ENCODE measurements around the gene PAFAH1B1. TPM values are rescaled to one million over a fixed set of nuclear protein-coding genes. Genes with fewer than 3 reads are reported as not detected.

Gene PAFAH1B1
- total and polyA plus RNA-seq, 2 donors (not counting 3 experiments of a cell fraction or from before 2014, with no cell fraction given) = 46.5 to 158 TPM

DNA sequence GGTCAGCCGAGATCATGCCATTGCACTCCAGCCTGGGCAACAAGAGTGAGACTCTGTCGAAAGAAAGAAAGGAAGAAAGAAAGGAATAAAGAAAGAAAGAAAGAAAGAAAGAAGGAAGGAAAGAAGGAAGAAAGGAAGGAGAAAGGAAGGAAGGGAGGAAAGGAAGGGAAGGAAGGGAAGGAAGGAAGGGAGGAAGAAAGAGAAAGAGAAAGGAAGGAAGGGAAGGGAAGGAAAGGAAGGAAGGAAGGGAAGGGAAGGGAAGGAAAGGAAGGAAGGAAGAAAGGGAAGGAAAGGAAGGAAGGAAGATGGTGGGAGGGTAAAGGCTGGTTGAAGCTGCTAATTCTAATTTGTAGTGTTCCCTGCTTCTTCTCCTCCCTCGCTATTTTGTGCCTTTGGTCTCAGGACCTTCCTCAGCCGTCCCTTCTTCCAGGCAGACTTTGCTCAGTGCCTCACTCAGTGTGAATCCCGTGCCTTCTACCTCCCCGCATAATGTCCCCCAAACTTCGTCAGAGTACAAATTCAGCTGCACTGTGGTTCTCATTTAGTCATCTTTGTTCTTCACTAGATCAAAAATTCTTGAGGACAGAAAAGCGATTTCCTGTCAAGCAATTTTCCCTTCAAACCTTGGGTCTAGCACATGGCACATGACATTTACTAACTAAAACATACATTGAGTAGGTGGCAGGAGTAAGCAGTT is 31.1 kb upstream of the PAFAH1B1 start:
- Histone ChIP-seq H2AFZ (ENCODE audit: low read depth, low read length) (no peak overlapping the region), H3K9me3 (replicated peaks; ENCODE audit: control insufficient read depth, insufficient read depth, low read length) (no peaks in the 10 kb centered on the region), H3K4me2 (ENCODE audit: insufficient read depth, low read length) (no peak overlapping the region), H3K79me2 (ENCODE audit: control insufficient read depth, insufficient read depth, low read length) (no peaks in the 10 kb centered on the region), H3K9ac (replicated peaks; ENCODE audit: extremely low read depth, insufficient read depth, low read length) (no peak overlapping the region), H3K4me1 (ENCODE audit: control insufficient read depth, extremely low read depth, insufficient read depth, low read length) (no peaks in the 10 kb centered on the region), H3K36me3 (ENCODE audit: control insufficient read depth in 2 of 2, extremely low read depth in 1 of 2, insufficient read depth in 2 of 2, low read length in 2 of 2) (no peaks in the 10 kb centered on the region), H3K4me3 (replicated peaks in 1 of 3; ENCODE audit: insufficient read depth in 1 of 3, low read depth in 1 of 3, low read length in 3 of 3) (no peak overlapping the region), H3K9me1 (replicated peaks; ENCODE audit: control insufficient read depth, extremely low read depth, insufficient read depth, low read length) (no peaks in the 10 kb centered on the region), H4K20me1 (replicated peaks; ENCODE audit: control insufficient read depth, extremely low read depth, insufficient read depth, low read length) (no peaks in the 10 kb centered on the region), H3K27me3 (ENCODE audit: control insufficient read depth in 2 of 2, insufficient read depth in 2 of 2, low read length in 2 of 2) (no peaks in the 10 kb centered on the region), H3K27ac (ENCODE audit: insufficient read depth, low read depth, low read length) (no peak overlapping the region)
- DNase-seq (ENCODE audit: low read depth, low spot score) (no peak), FAIRE-seq (no peak)
- dilution Hi-C loops (cut with MboI; ENCODE audit: extremely low pct_ligation_motif_present, low sequenced_read_pairs) (no loop called here), intact Hi-C loops (cut with micrococcal nuclease) (no loop called here)
- BruUV-seq (replicated peaks) = no TSS peak
- ChIA-PET POLR2A (no interaction called here), CTCF (no interaction called here)
- no peak for TF ChIP-seq GATA2 (IDR thresholded peaks at IDR 0.05; ENCODE audit: insufficient read depth, insufficient read length, low read depth, low read length)
- TF ChIP-seq POLR2A (IDR thresholded peaks at IDR 0.05; ENCODE audit: low read depth, low read length) = no peak
- TF ChIP-seq JUN (IDR thresholded peaks at IDR 0.05; ENCODE audit: borderline replicate concordance, insufficient read depth, insufficient read length, low read depth) = no peak
- TF ChIP-seq POLR2AphosphoS5 (IDR thresholded peaks at IDR 0.05; ENCODE audit: insufficient read depth, low read depth, low read length) = no peak

DNA sequence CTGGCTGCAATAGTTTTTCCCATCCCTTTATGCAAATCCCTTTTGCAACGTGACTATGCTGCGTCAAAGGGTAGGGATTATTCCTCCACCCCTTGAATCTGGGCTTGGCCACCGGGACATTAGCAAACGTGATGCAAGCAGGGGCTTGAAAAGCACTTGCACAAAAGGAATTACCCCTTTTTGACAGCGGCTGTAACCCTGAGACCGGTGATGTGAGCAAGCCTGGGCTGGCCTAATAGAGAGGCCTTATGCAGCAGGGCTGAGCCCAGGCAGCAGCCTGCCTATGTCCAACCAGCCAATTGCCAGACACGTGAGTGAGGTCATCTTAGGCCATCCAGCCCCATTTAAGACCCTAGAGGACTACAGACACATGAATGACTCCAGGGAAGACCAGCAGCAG is 30.4 kb upstream of the PAFAH1B1 start:
- Histone ChIP-seq H3K9me3 (replicated peaks; ENCODE audit: control insufficient read depth, insufficient read depth, low read length) (no peaks in the 10 kb centered on the region), H3K9ac (replicated peaks; ENCODE audit: extremely low read depth, insufficient read depth, low read length) (no peak overlapping the region), H3K4me3 (replicated peaks in 1 of 3; ENCODE audit: insufficient read depth in 1 of 3, low read depth in 1 of 3, low read length in 3 of 3) (no peak overlapping the region), H3K36me3 (ENCODE audit: control insufficient read depth in 2 of 2, extremely low read depth in 1 of 2, insufficient read depth in 2 of 2, low read length in 2 of 2) (no peaks in the 10 kb centered on the region), H3K27ac (ENCODE audit: insufficient read depth, low read depth, low read length) (no peak overlapping the region), H3K9me1 (replicated peaks; ENCODE audit: control insufficient read depth, extremely low read depth, insufficient read depth, low read length) (no peaks in the 10 kb centered on the region), H3K4me2 (ENCODE audit: insufficient read depth, low read length) (no peak overlapping the region), H2AFZ (ENCODE audit: low read depth, low read length) (no peak overlapping the region), H3K4me1 (ENCODE audit: control insufficient read depth, extremely low read depth, insufficient read depth, low read length) (no peaks in the 10 kb centered on the region), H3K27me3 (ENCODE audit: control insufficient read depth in 2 of 2, insufficient read depth in 2 of 2, low read length in 2 of 2) (no peaks in the 10 kb centered on the region), H3K79me2 (ENCODE audit: control insufficient read depth, insufficient read depth, low read length) (no peaks in the 10 kb centered on the region), H4K20me1 (replicated peaks; ENCODE audit: control insufficient read depth, extremely low read depth, insufficient read depth, low read length) (no peaks in the 10 kb centered on the region)
- no peak for DNase-seq (ENCODE audit: low read depth, low spot score)
- dilution Hi-C loops (cut with MboI; ENCODE audit: extremely low pct_ligation_motif_present, low sequenced_read_pairs) (no loop called here), intact Hi-C loops (cut with micrococcal nuclease) (no loop called here)
- TF ChIP-seq EZH2 (IDR thresholded peaks at IDR 0.05; ENCODE audit: borderline replicate concordance, low read depth, low read length, severe bottlenecking) (no peak), JUN (IDR thresholded peaks at IDR 0.05; ENCODE audit: borderline replicate concordance, insufficient read depth, insufficient read length, low read depth) (no peak), FOS (IDR thresholded peaks at IDR 0.05; ENCODE audit: borderline replicate concordance, insufficient read depth, low read length) (no peak), POLR2AphosphoS5 (IDR thresholded peaks at IDR 0.05; ENCODE audit: insufficient read depth, low read depth, low read length) (no peak)
- TF ChIP-seq, protein P1, sequence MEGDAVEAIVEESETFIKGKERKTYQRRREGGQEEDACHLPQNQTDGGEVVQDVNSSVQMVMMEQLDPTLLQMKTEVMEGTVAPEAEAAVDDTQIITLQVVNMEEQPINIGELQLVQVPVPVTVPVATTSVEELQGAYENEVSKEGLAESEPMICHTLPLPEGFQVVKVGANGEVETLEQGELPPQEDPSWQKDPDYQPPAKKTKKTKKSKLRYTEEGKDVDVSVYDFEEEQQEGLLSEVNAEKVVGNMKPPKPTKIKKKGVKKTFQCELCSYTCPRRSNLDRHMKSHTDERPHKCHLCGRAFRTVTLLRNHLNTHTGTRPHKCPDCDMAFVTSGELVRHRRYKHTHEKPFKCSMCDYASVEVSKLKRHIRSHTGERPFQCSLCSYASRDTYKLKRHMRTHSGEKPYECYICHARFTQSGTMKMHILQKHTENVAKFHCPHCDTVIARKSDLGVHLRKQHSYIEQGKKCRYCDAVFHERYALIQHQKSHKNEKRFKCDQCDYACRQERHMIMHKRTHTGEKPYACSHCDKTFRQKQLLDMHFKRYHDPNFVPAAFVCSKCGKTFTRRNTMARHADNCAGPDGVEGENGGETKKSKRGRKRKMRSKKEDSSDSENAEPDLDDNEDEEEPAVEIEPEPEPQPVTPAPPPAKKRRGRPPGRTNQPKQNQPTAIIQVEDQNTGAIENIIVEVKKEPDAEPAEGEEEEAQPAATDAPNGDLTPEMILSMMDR (IDR thresholded peaks at IDR 0.05; ENCODE audit: extremely low read depth in 1 of 2, insufficient read depth in 1 of 2, low read depth in 1 of 2, low read length in 2 of 2) = no peak
- no TSS peak for BruUV-seq (replicated peaks)
- FAIRE-seq = no peak
- ChIA-PET CTCF (no interaction called here), POLR2A (no interaction called here)
